NCI-H774 (cell line): Measurements from ENCODE around the gene HAUS1.
A peak's percentile ranks its signal among the peaks of the same experiment; 100 is the strongest.
"Not testable (repeated sequence)": the region's sequence is repeated elsewhere in the genome, so short reads cannot be mapped to it uniquely, and the experiment has no call there.

Source experiments
- DNase-seq: peaks from one replicate; lab custom pipeline; 2025; lab: John Stamatoyannopoulos, UW

HAUS1 gene

GRCh38 chr18:46104128-46104911, at the start of gene HAUS1:
Gene HAUS1 (plus strand): TSS chr18:46104385. CDS start chr18:46104412, 27 bp downstream.
- peak; percentile 90 for DNase-seq

DNA sequence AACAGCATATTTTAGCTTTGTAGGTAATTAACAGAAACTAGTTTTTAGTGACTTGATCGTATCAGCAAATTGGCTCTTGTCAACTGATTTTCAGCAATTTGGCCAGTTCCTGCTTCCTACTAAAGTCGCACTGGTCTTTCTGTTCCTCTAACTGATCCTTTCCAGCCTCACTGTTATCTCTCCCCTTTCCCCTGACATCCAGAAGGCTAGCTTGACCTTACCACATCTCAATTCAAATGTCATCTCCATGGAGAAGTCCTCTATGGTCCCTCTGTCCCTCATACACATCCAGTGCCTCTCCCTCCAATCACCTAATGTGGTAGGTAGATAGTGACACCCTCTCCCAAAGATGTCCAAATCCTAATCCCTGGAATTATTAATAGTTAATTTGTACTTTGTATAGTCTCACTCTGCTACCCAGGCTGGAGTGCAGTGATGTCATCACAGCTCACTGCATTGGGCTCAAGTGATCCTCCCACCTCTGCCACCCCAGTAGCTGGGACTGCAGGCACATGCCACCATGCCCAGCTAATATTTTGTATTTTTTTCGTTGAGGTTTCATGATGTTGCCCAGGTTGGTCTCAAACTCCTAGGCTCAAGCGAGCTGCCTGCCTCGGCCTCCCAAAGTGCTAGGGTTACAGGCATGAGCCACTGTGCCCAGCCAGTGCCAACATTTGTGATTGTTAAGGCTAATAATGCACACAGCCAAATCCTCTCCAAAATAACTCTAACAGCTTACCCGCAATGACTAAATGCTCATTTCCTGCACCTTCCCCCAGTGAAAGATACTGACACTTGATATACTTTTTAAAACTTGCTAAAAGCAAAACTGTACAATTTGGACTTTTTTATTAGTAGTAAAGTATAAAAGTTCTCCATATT, 49.0 kb upstream of the HAUS1 start:
- DNase-seq = no peak

GRCh38 chr18:46055838-46056230, 48.4 kb upstream of the HAUS1 start:
- no peak for DNase-seq

DNA sequence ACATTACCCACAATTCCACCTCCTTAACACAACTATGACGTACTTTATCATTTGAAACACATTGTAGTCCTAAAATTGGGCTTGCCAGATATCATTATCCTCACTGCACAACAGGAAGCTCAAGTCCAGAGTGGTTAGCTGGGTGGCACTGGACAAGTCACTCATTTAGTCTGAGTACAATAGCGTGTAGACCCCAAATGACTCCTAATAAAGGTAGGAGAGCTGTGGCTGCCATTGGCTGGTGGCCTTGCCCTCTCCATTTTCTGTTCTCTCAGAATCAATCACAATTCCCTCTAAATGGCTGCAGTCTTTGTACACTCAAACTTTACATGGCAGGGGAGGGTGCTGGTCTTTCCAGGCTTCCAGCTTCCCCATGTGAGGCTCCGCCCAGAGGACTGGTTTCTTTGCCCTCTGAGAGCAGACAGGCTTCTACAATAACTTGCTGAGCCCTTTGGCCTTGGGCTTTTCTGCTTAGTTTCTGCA, 43.8 kb upstream of the HAUS1 start:
- no peak for DNase-seq

GRCh38 chr18:46061387-46061786, 42.8 kb upstream of the HAUS1 start:
- no peak for DNase-seq

GRCh38 chr18:46061796-46062195, 42.4 kb upstream of the HAUS1 start:
- DNase-seq = no peak

DNA sequence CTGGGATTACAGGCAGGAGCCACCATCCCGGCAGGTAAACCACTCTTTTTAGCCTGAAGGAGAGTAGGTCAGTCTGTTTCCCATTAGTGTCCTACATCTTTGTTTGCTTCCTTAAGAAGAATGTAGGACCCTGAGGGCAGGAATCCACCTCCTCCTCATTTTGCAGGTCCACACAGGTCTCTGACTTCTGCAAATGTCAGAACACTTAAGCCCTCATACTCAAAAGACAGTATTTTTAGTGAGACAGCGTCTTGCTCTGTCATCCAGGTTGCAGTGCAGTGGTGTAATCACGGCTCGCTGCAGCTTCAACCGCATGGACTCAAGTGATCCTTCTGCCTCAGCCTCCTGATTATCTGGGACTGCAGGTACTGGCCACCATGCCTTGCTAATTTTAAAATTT, 41.4 kb upstream of the HAUS1 start:
- no peak for DNase-seq

DNA sequence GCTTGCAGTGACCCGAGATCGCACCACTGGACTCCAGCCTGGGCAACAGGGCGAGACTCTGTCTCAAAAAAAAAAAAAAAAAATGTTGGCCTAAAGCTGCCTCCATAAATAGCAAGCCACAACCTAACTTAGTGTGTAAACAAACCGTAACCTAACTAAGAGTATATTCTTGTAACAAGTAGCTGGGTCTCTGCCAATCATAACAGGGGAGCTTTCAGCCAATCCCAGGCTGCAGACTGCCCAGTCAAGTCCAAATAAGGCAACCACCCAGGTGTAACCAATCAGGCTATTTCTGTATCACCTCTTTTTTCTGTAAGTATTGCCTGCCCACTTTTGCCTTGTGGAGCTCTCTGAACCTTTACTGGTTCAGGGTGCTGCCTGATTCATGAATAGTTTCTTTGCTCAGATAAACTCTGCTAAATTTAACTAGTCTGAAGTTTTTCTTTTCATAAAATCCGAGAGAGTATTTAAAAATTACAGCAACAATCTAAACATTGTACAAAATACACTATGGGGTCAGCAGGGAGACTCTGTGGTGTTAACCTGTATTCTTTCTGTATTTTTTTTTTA, 36.7 kb upstream of the HAUS1 start:
- DNase-seq = no peak

DNA sequence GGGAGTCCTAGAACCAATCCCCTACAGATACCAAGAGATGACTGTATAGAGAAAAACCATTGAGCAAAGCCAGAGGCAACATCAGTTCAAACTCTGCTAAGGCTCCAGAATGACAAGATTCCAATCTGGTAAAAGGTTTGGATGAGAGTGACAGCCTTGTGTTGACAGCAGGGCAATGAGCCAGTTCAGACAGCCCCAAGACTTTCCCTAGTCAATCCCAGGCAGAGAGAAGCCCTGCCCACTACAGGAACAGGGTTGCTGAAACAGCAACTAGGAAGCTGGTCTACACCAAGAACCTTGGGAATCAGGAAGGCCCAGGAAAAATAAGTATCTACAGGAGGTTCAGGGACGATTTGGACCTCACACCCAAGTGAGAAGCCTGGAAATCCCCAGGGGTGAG, 35.4 kb upstream of the HAUS1 start:
- no peak for DNase-seq

GRCh38 chr18:46069524-46069923, 34.7 kb upstream of the HAUS1 start:
- no peak for DNase-seq

- DNase-seq = no peak
Observed at GRCh38 chr18:46070232-46070631, 34.0 kb upstream of the HAUS1 start.

GRCh38 chr18:46070815-46071652, 33.2 kb upstream of the HAUS1 start:
- DNase-seq = no peak

DNA sequence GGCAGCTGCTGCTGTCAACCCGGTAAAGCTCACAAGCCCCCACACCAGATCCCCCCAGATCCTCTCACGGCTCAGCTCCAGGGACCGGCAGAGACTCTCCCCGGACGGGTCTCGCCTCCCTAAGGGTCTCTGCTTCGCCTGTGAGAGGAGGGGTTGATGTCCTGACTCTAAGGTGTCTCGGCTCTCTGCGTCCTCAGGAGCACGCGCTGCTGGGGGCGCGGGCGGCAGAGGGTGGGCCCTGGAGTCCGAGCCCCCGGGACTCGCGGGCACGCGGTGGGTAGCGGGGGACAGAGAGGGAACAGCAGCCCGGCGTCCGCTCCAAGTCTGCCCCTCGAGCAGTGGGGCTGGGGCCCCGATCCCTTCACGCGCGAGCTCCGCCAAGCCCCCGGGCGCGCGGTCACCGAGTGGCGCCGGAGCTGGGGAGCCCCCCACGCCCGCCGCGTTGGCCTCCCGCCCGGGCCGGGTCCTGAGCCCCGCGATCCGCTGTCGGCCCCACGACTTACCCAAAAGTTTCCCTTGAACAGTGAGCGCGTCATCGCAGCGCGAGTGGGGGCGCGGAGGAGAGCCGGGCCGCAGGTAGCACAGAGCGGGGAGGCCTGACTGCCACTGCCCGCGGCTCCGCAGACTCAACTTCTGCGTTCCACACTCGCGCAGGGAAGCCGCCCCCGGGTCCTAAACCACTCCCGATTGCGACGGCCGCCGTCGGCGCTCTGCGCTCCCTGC, 32.4 kb upstream of the HAUS1 start, which contains the start of gene PSTPIP2:
TSS of gene PSTPIP2 (minus strand) at position 608 of the 723 bp plus-strand sequence. CDS start at position 536, 72 bp downstream.
- DNase-seq = no peak

- DNase-seq = no peak
Observed at GRCh38 chr18:46072376-46072867, 31.8 kb upstream of the HAUS1 start.

GRCh38 chr18:46072959-46073358, 31.2 kb upstream of the HAUS1 start:
- DNase-seq = no peak

DNA sequence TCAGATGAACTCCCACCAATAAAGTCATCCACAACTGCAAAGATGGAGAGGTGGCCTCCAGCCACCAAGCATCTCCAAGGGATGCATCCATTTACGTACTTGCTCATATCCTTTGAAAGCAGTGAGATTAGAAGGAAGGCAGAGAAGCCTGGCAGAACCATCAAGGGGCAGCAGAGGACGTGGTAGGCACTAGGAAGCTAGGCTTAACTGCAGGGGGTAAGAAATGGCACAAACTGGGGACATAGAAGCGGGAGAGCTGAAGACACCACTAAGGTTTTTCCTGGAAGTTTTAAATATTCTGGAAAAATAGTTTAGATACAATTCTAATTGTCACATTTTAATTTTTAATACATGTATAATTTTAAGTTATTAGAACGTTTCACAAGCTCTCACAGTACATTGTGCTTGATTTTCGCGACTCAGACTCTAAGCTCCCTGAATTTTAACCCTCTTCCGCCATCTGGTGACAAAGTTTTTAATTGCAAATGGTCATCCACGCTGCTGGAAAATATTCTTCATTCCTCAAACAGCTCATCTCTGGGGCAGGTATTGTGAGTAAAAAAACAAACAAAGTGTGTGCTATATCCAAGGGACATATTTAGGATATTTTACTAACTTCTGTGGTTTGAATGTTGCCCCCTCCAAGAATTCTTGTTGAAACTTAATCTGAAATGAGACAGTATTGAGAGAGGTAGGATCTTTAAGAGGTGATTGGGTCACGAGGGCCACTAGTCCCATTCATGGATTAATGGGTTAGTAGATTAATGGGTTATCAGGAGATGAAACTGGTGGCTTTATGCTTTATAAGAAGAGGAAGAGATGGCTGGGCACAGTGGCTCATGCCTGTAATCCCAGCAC, 30.5 kb upstream of the HAUS1 start:
- DNase-seq = peak; percentile 46

- DNase-seq = no peak
Observed at GRCh38 chr18:46079336-46079735, 24.8 kb upstream of the HAUS1 start.

- DNase-seq = no peak
Observed at GRCh38 chr18:46080156-46080555, 24.0 kb upstream of the HAUS1 start.

DNA sequence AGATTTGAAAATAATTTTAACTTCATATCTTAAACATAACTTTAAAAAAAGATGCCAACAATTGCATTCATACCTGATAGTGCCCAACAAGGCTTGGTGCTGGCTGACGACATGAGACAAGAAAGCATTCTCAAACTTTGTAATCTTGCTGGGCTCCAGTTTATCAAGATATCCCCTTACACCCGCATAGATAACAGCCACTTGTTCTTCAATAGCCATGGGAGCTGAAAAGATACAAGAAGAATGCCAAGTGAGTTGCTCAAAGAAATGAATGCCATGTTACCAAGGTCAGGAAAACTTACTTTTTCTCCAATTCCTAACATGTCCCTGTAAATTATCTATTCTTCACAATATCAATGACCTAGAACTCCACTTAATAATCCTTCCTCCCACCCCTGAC, 19.8 kb upstream of the HAUS1 start:
- DNase-seq = no peak

GRCh38 chr18:46088501-46088900, 15.7 kb upstream of the HAUS1 start:
- not testable (repeated sequence) for DNase-seq
